IPS-18c (cell line): ENCODE data around the gene CEACAM18.
"Not testable (repeated sequence)": the region's sequence is repeated elsewhere in the genome, so short reads cannot be mapped to it uniquely, and the experiment has no call there.

Source experiments
- H3K4me3 ChIP-seq: 2 replicates; pipeline ENCODE4 v1.7.0; 2013; ENCODE audit warnings: low read depth, mild to moderate bottlenecking, low read length, moderate library complexity; ENCODE audit not compliant: insufficient read depth
- H3K9me3 ChIP-seq: one replicate; pipeline ENCODE4 v1.6.1; 2013; ENCODE audit warnings: mild to moderate bottlenecking, low read length, moderate library complexity; ENCODE audit not compliant: control insufficient read depth, insufficient read depth

CEACAM18 gene

DNA sequence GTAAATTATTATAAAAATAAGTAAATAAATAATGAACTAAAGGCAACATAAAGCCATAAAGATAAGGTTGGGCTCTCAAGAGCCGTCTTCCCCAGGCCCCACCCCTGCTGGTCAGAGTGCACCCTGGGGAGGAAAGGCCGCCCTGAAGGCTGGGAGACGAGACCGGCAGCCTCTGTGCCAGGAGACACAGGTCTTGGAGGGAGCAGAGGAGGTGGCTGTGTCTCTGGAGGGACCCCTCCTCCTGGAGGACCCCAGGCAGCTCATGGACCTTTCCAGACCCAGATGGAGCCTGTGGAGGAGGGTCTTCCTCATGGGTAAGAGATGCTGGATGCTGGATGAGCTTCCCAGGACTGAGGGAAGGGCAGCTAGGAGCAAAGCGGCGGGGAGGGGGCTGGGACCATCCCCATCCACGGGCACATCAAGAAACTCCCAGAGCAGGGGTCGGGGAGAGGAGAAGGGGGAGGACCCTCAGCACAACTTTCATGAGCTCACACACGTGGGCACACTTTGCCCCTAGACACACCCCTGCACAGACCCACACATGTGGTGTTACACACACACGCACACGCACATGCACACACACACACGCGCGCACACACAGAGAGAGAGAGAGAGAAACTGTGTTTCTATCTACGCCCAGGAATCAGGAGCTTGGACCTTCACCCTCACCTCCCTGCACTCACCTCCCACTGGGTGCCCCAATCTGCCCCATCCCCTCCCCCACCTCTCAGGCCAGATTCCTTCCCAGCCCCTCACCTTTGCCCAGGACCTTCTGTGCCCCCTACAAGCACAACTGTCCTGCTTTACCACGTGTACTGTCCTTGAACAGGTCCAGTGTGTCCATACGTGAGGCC lies at the start of gene CEACAM18:
CEACAM18 (plus strand) TSS at position 159 of the 854 bp plus-strand sequence.
- Histone ChIP-seq H3K4me3 (no peak within 1 kb of the TSS), H3K9me3 (no peaks in the 10 kb centered on the region)

- Histone ChIP-seq H3K9me3 (no peaks in the 10 kb centered on the region), H3K4me3 (no peak overlapping the region)
Measured at GRCh38 chr19:51430221-51430620, 48.1 kb upstream of the CEACAM18 start.

- no peak overlapping the region for H3K4me3 ChIP-seq
- no peaks in the 10 kb centered on the region for H3K9me3 ChIP-seq
Measured at GRCh38 chr19:51431124-51431523, 47.2 kb upstream of the CEACAM18 start.

- Histone ChIP-seq H3K4me3 (no peak overlapping the region), H3K9me3 (no peaks in the 10 kb centered on the region)
Measured at GRCh38 chr19:51433043-51433442, 45.3 kb upstream of the CEACAM18 start.

DNA sequence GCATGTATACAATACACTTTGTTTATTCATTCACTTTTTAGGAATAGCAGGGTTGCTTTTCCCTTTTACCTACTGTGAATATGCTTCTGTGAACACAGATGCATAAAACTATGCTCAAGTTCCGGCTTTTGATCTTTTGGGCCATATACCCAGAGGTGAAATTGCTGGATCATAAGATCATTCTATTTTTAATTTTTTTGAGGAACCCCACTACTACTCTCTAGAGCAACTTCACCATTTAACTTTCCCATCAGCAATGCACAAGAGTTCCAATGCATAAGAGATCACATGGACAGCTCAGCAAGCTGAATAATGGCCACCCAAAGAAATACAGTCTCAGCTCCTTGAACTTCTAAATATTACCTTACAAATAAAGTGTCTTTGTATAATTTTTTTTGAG lies 43.9 kb upstream of the CEACAM18 start:
- no peaks in the 10 kb centered on the region for H3K9me3 ChIP-seq
- H3K4me3 ChIP-seq = no peak overlapping the region

GRCh38 chr19:51439021-51439465 lies 39.3 kb upstream of the CEACAM18 start:
- Histone ChIP-seq H3K4me3 (no peak overlapping the region), H3K9me3 (no peaks in the 10 kb centered on the region)

DNA sequence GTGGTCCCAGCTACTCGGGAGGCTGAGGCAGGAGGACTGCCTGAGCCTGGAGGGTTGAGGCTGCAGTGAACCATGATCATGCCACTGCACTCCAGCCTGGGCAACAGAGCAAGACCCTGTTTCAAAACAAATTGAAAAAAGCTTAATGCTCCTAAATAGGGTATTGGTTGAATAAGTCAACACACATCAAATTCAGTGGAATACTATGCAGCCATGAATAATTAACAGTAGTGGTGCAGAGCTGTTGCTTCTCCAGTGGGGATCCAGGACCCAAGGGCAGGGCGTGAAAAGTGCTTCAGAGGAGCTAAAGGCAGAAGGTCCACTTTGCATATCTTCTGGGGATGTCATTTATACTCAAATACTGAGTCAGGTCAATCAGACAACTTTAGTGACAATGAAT lies 38.3 kb upstream of the CEACAM18 start:
- Histone ChIP-seq H3K4me3 (no peak overlapping the region), H3K9me3 (no peaks in the 10 kb centered on the region)

GRCh38 chr19:51440846-51441409 lies 37.4 kb upstream of the CEACAM18 start:
- Histone ChIP-seq H3K9me3 (no peaks in the 10 kb centered on the region), H3K4me3 (no peak overlapping the region)

GRCh38 chr19:51441410-51442390 lies 36.6 kb upstream of the CEACAM18 start:
- Histone ChIP-seq H3K4me3 (no peak overlapping the region), H3K9me3 (no peaks in the 10 kb centered on the region)

GRCh38 chr19:51447510-51447909 lies 30.8 kb upstream of the CEACAM18 start:
- not testable (repeated sequence) for H3K4me3 ChIP-seq, H3K9me3 ChIP-seq

DNA sequence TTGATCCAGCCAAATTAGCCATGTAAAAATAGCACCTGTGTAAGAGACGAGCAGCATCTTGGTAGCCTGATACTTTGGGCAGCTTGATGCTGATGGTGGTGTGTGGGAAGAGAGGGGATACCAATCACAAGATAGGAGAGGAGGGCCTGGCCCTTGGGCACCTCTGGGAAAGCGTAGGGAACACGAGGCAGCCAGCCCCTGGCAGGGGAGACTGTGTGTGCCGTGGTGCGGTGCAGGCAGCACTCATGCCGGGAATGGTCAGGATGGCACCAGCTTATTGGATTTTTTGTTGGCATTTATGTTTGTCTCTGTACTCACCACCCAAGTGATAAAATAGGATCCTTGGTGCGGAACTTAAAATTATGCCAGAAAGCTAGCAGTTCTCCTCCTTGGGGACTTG lies 30.3 kb upstream of the CEACAM18 start:
- Histone ChIP-seq H3K4me3 (no peak overlapping the region), H3K9me3 (no peaks in the 10 kb centered on the region)

DNA sequence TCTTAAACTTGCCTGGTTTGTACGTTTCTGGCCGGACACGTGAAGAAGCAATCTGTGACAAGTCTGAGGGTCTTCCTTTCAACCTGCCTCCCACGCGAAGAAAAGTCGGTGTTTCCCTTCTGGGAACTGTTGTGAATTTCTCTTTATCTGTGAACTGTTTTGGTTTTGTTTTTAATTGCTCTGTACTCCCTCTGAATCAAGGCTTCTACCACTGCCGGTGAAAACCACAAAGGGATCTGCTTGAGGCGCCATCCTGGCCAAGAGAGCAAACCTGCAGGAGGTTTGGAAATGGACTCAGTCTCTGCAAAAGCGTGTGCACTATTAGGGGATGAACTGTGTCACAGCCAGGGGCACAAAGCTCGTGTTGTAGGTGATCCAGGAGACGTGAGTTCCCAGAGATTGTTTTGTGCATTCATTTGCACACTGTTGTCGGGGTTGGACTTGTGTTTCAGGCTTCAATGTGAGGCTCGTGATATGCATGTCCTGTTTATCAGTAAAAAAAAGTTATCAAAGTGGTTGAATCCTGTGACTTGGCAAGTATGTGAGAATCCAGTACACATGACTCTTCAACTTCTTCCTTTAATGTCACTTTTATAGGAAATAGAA lies 29.8 kb upstream of the CEACAM18 start:
- Histone ChIP-seq H3K4me3 (no peak overlapping the region), H3K9me3 (no peaks in the 10 kb centered on the region)

DNA sequence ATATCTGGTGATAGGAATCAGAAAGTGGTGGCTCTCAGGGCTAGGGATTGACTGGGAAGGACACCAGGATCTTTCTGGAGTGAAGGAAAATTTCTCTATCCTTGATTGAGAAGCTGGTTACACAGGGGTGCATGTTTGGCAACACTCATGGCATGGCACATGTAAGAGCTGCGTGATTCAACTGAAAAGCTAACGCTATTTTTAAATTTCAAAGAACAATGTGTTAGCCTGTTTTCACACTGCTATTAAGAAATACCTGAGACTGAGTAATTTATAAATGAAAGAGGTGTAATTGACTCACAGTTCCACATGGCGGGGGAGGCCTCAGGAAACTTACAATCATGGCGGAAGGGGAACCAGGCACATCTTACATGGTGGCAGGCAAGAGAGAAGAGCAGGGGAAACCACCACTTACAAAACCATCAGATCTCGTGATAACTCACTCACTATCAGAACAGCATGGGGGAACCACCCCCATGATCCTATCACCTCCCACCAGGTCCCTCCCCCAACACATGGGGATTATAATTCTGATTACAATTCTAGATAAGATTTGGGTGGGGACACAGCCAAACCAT lies 27.5 kb upstream of the CEACAM18 start:
- Histone ChIP-seq H3K9me3 (no peaks in the 10 kb centered on the region), H3K4me3 (no peak overlapping the region)

DNA sequence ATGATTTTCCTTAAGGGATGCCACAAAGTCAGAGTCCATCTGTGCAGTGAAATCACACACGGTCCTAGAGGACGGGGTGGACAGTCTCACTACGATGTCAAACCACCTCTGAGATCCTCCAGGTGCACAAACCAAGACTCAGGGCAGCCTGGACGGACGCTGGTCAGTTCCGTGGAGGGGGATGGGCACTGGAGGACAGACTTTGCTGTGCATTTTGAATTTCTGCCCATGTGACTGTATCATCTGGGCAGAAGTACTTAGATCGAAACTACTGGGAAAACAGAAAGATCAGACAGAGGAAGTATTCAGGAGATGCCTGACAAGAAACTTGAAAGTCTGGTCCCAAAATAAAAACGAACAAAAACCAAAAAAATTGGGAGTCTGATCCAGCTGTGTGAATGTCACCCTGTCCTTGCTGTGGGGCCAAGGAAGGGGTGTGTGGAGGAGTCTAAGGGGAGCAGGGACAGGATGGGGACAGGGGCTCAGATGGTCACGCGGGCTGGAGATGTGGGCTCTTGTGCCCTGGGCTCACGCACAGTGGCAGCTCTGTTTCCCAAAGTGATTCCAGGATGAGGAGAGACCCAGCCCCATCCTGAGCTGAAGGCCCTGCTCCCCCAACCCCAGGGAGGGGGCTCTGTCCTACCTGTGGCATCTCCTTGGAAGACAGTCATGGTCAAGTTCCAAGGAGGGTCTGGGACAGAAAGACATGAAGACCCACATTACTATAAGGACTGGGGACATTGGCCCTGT lies 21.6 kb upstream of the CEACAM18 start:
- Histone ChIP-seq H3K9me3 (no peaks in the 10 kb centered on the region), H3K4me3 (no peak overlapping the region)

- H3K4me3 ChIP-seq = no peak overlapping the region
- H3K9me3 ChIP-seq = no peaks in the 10 kb centered on the region
Measured at GRCh38 chr19:51457351-51458013, 20.9 kb upstream of the CEACAM18 start.
